ENCODE results near the gene NRG2. TPM values are rescaled to one million over a fixed set of nuclear protein-coding genes. Genes with fewer than 3 reads are reported as not detected.

Gene NRG2
- total and polyA plus RNA-seq, 2 donors (not counting 3 experiments of a cell fraction or from before 2014, with no cell fraction given): 0.26 to 0.42 TPM

DNA sequence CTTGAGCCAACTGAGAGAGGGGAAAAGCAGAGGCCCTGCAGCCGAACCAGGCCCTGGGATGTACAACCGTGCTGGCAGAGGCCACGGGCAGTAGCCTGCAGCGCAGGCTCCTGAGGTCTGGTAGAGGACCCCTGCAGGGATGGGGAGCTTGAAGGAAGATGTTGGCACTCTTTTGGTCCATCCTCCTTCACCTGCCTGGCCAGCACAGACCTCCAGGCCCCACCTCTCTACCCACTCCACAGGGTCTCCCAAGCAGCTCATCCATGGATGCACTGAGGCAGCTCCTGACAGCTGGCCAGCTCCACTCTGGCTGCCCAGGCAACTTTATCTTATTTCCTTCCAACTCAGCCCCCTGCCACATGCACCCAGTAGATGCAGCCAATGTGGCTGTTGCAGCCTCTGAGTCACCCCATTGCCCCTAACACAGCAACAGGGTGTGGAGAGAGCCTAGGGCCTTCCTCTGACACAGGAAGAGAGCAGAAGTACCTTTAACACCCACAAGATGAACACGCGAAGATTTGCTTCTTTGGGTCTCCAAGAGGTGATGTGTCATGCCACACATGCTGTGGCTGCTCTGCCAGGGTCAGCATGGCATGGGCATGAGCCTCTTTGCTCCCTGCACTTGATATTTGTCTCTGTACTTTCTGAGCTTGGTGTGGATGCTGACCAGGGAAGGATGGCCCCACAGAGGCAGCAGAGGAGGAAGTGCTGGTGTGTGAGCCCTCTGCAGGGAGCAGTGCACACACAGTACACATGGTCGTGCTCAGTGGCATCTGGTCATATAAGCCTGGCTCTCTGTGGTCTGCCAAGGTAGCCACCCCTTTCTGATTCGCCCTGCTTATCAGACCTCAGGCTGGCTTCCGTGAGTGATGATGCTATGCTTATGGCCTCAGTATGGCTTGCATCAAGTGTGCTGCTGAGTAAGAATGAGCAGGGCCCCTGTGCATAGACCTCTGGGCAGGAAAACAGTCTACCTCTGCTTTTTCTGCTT is 117.2 kb downstream of the NRG2 start:
- Histone ChIP-seq H3K36me3 (ENCODE audit: control insufficient read depth in 2 of 2, extremely low read depth in 1 of 2, insufficient read depth in 2 of 2, low read length in 2 of 2) (no peaks in the 10 kb centered on the region), H2AFZ (ENCODE audit: low read depth, low read length) (no peak overlapping the region), H3K27me3 (ENCODE audit: control insufficient read depth in 2 of 2, insufficient read depth in 2 of 2, low read length in 2 of 2) (peaks cover 19 to 30% of the 10 kb centered on the region in 2 experiments), H4K20me1 (replicated peaks; ENCODE audit: control insufficient read depth, extremely low read depth, insufficient read depth, low read length) (no peaks in the 10 kb centered on the region), H3K9ac (replicated peaks; ENCODE audit: extremely low read depth, insufficient read depth, low read length) (no peak overlapping the region), H3K9me3 (replicated peaks; ENCODE audit: control insufficient read depth, insufficient read depth, low read length) (no peaks in the 10 kb centered on the region), H3K4me2 (ENCODE audit: insufficient read depth, low read length) (no peak overlapping the region), H3K9me1 (replicated peaks; ENCODE audit: control insufficient read depth, extremely low read depth, insufficient read depth, low read length) (no peaks in the 10 kb centered on the region), H3K79me2 (ENCODE audit: control insufficient read depth, insufficient read depth, low read length) (no peaks in the 10 kb centered on the region), H3K27ac (ENCODE audit: insufficient read depth, low read depth, low read length) (no peak overlapping the region), H3K4me3 (replicated peaks in 1 of 3; ENCODE audit: insufficient read depth in 1 of 3, low read depth in 1 of 3, low read length in 3 of 3) (no peak overlapping the region), H3K4me1 (ENCODE audit: control insufficient read depth, extremely low read depth, insufficient read depth, low read length) (no peaks in the 10 kb centered on the region)
- CTCF ChIA-PET: no interaction called here
- dilution Hi-C loops (cut with MboI; ENCODE audit: extremely low pct_ligation_motif_present, low sequenced_read_pairs): no loop called here
- no TSS peak for BruUV-seq (replicated peaks)
- FAIRE-seq: no peak
- no peak for DNase-seq (ENCODE audit: low read depth, low spot score)
- POLR2A ChIA-PET: no interaction called here
- intact Hi-C loops (cut with micrococcal nuclease): no loop called here
- no peak for TF ChIP-seq FOS (IDR thresholded peaks at IDR 0.05; ENCODE audit: borderline replicate concordance, insufficient read depth, low read length)
- no peak for TF ChIP-seq POLR2A (IDR thresholded peaks at IDR 0.05; ENCODE audit: low read depth, low read length)
- TF ChIP-seq JUN (IDR thresholded peaks at IDR 0.05; ENCODE audit: borderline replicate concordance, insufficient read depth, insufficient read length, low read depth): no peak
- TF ChIP-seq, protein P1, sequence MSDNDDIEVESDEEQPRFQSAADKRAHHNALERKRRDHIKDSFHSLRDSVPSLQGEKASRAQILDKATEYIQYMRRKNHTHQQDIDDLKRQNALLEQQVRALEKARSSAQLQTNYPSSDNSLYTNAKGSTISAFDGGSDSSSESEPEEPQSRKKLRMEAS (IDR thresholded peaks at IDR 0.05; ENCODE audit: insufficient read depth, insufficient read length): no peak
- TF ChIP-seq POLR2AphosphoS5 (IDR thresholded peaks at IDR 0.05; ENCODE audit: insufficient read depth, low read depth, low read length): no peak
- TF ChIP-seq, protein P2, sequence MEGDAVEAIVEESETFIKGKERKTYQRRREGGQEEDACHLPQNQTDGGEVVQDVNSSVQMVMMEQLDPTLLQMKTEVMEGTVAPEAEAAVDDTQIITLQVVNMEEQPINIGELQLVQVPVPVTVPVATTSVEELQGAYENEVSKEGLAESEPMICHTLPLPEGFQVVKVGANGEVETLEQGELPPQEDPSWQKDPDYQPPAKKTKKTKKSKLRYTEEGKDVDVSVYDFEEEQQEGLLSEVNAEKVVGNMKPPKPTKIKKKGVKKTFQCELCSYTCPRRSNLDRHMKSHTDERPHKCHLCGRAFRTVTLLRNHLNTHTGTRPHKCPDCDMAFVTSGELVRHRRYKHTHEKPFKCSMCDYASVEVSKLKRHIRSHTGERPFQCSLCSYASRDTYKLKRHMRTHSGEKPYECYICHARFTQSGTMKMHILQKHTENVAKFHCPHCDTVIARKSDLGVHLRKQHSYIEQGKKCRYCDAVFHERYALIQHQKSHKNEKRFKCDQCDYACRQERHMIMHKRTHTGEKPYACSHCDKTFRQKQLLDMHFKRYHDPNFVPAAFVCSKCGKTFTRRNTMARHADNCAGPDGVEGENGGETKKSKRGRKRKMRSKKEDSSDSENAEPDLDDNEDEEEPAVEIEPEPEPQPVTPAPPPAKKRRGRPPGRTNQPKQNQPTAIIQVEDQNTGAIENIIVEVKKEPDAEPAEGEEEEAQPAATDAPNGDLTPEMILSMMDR (IDR thresholded peaks at IDR 0.05; ENCODE audit: extremely low read depth in 1 of 2, insufficient read depth in 1 of 2, low read depth in 1 of 2, low read length in 2 of 2): no peak
- no peak for TF ChIP-seq EZH2 (IDR thresholded peaks at IDR 0.05; ENCODE audit: borderline replicate concordance, low read depth, low read length, severe bottlenecking)
- TF ChIP-seq MYC (IDR thresholded peaks at IDR 0.05; ENCODE audit: low read depth, low read length): no peak
- no peak for TF ChIP-seq GATA2 (IDR thresholded peaks at IDR 0.05; ENCODE audit: insufficient read depth, insufficient read length, low read depth, low read length)

Measured in endothelial cell of umbilical vein (primary cell).